K562 treated with DMSO at 1 percent for 24 hours (cell line): ENCODE measurements around the gene MPV17L. TPM values are rescaled to one million over a fixed set of nuclear protein-coding genes. Genes with fewer than 3 reads are reported as not detected.

ENCODE experiments used
- total RNA-seq: library from RNA; unstranded; fragments of 300-600 nt; gene quantifications from 2 replicates; pipeline ENCODE4 v1.2.3, GENCODE V29; 2022; ENCODE audit warnings: low read depth; ENCODE audit not compliant: insufficient read depth

Gene MPV17L
- not detected in 2 replicates for total RNA-seq

DNA sequence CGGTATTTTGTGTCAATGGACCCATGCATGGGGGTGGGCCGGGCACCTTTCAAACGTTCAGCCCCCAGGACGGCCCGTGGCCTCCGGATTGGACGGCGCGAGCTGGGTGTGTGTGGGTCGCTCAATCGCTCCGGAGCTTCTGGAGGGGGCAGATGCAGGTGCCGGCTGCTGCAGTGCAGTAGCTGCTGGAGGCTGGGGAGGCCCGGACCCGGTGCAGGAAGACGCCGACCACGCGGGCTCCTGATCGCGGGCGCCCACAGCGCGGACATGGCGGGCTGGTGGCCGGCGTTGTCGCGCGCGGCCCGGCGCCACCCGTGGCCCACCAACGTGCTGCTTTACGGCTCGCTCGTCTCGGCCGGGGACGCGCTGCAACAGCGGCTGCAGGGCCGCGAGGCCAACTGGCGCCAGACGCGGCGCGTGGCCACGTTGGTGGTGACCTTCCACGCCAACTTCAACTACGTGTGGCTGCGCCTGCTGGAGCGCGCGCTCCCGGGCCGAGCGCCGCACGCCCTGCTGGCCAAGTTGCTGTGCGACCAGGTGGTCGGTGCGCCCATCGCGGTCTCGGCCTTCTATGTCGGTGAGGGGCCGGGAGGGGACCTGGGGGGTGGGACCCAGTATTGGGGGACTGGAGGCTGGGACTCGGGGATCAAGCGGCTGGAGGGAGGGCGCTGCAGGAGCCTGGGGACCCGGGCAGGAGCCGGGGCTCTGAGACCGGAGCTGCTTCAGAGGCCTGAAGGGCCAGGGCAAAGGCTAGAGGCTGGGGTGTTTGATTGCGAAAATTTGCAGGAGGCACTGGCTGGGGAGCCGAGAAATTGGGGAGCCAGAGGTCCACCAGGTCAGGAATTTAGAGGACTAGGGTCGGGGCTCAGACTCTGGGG lies at the start of gene MPV17L:
MPV17L (plus strand) TSS at position 124 of the 878 bp plus-strand sequence; CDS start at position 268, 144 bp downstream.

GRCh38 chr16:15378194-15378593 lies 17.4 kb upstream of the MPV17L start, which contains the start of gene NPIPA5:
Gene NPIPA5 (minus strand): TSS chr16:15378294. CDS start chr16:15378294, 0 bp downstream.

DNA sequence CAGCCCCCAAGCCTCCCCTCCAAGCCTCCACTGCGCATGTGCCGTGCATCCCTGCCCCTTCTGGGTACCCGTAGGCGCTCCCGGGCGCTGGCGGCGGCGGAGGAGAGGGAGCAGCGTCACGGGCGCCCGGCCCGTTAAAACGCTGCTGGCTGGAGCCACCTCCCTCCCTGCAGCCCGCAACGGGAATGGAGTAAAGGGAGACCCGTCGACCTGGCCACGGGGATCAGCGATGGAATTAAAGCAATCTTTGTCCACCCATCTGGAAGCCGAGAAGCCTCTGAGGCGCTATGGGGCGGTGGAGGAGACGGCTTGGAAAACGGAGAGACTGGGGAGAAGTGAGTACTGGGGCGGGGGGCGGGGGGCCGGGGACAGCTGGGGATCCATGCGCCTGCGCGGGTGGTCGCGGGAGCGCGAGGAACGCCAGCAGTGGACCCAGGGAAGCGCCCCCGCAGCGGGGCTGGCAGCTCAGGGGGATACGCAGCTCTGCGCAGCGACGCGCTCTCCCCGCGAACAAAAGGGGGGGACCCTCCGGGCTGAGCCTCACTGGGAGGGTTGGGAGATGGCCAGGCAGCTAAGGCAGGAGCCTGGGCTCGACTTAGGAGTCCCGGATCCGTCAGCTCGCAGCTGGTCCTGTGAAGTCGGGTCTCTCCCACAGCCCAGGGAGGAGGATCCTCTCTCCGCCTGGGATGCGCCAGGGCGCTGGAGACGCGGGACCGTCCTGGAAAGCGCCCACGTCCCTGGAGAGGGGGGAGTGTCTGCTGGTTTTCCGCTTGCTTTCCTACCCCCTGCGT lies 39.1 kb downstream of the MPV17L start, which contains the start of gene BMERB1:
BMERB1 (plus strand) TSS at position 164 of the 791 bp plus-strand sequence; CDS start at position 230, 66 bp downstream.

Other genes with a start within 250 kb of the MPV17L start
- gene NPIPA5, start 17.5 kb upstream of the MPV17L start, total RNA-seq = 7.4 and 7.6 TPM in 2 replicates
- 1.6 and 2.2 TPM in 2 replicates for gene BMERB1, start 38.8 kb downstream of the MPV17L start, total RNA-seq
- gene MARF1, start 247.4 kb downstream of the MPV17L start, total RNA-seq = 13.3 and 14.9 TPM in 2 replicates